Measurements from ENCODE around the gene UGT1A7. TPM values are rescaled to one million over a fixed set of nuclear protein-coding genes. Genes with fewer than 3 reads are reported as not detected.
"Not testable (repeated sequence)": the region's sequence is repeated elsewhere in the genome, so short reads cannot be mapped to it uniquely, and the experiment has no call there.

UGT1A7 gene
- total RNA-seq, 1 donor from 2014 or later: not detected

DNA sequence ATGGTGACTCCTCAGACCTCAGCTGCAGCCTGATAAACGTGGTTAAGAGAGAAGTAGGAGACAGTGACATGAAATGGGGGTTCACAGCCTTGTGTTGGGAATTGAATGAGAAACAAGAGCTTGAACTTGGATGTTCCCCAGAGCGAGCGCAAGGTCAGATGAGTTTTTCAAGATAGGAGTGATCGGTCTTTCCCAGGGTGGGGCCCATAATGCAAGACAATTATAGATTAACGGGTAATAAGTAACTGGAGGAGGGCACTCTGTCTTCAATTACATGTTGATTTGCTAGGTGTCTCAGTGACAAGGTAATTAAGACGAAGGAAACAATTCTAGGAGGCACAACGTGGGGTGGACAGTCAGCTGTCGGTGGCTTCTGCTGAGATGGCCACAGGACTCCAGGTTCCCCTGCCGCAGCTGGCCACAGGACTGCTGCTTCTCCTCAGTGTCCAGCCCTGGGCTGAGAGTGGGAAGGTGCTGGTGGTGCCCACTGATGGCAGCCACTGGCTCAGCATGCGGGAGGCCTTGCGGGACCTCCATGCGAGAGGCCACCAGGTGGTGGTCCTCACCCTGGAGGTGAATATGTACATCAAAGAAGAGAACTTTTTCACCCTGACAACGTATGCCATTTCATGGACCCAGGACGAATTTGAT, 31.0 kb downstream of the UGT1A7 start, which contains the start of gene UGT1A5:
Gene UGT1A5 (plus strand): TSS at position 297 of the 651 bp plus-strand sequence. CDS start 85 bp downstream, at position 382.
- intact Hi-C loops (cut with micrococcal nuclease): no loop called here

DNA sequence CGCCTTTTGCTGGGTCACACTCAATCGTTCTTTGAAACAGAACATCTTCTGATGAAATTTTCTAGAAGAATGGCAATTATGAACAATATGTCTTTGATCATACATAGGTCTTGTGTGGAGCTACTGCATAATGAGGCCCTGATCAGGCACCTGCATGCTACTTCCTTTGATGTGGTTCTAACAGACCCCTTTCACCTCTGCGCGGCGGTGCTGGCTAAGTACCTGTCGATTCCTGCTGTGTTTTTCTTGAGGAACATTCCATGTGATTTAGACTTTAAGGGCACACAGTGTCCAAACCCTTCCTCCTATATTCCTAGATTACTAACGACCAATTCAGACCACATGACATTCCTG, 31.5 kb downstream of the UGT1A7 start:
- intact Hi-C loops (cut with micrococcal nuclease): no loop called here

DNA sequence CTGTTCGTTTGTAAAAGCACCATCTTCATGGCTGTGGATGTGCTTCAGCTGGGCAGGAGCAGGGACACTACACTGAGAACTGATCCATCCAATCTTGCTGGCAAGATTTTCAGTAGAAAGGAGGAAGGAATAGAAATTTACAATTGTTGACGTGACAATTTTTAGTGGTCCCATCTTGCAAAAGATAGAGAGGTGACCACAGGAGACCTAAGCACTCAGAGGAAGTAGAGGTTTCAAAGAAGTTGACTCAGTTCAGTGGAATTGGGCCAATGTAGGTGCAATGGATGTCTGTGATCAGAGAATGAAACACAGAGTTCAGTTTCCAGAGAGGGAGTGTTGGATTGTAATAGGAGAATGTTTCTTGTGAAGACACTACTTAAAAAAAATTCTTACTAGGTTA, 32.4 kb downstream of the UGT1A7 start:
- intact Hi-C loops (cut with micrococcal nuclease): no loop called here

DNA sequence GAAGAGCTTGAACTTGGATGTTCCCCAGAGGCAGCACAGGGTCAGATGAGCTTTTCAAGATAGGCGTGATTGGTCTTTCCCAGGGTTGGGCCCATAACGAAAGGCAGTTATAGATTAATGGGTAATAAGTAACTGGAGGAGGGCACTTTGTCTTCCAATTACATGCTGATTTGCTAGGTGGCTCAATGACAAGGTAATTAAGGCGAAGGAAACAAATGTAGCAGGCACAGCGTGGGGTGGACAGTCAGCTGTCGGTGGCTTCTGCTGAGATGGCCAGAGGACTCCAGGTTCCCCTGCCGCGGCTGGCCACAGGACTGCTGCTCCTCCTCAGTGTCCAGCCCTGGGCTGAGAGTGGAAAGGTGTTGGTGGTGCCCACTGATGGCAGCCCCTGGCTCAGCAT, 36.9 kb downstream of the UGT1A7 start, which contains the start of gene UGT1A4:
Gene UGT1A4 (plus strand): TSS at position 185 of the 400 bp plus-strand sequence. CDS start 85 bp downstream, at position 270.
- intact Hi-C loops (cut with micrococcal nuclease): no loop called here

DNA sequence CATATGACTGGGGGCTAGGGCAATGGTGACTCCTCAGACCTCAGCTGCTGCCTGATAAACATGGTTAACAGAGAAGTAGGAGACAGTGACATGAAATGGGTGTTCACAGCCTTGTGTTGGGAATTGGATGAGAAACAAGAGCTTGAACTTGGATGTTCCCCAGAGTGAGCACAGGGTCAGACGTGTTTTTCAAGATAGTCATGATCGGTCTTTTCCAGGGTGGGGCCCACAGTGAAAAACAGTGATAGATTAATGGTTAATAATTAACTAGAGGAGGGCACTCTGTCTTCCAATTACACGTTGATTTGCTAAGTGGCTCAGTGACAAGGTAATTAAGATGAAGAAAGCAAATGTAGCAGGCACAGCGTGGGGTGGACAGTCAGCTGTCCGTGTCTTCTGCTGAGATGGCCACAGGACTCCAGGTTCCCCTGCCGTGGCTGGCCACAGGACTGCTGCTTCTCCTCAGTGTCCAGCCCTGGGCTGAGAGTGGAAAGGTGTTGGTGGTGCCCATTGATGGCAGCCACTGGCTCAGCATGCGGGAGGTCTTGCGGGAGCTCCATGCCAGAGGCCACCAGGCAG, 47.1 kb downstream of the UGT1A7 start, which contains the start of gene UGT1A3:
Gene UGT1A3 (plus strand): TSS at position 320 of the 579 bp plus-strand sequence. CDS start 85 bp downstream, at position 405.
- intact Hi-C loops (cut with micrococcal nuclease): no loop called here

DNA sequence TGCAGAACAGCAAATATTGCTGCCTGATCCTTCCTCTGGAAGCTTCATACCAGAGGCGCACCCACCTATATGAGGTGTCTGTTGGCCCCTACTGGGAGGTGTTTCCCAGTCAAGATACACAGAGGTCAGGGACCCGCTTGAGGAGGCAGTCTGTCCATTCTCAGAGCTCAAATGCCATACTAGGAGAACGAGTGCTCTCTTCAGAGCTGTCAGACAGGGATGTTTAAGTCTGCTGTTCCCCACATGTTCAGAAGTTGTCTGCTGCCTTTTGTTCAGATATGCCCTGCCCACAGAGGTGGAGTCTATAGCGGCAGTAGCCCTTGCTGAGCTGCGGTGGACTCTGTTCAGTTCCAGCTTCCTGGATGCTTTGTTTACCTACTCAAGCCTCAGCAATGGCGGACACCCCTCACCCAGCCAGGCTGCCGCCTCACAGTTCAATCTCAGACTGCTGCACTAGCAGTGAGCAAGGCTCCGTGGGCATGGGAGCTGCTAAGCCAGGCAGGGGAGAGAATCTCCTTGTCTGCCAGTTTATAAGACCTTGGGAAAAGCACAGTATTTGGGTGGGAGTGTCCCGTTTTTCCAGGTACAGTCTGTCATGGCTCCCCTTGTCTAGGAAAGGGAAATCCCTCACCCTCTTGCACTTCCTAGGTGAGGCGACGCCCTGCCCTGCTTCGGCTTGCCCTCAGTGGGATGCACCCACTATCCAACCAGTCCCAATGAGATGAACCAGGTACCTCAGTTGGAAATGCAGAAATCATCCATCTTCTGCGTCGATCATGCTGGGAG, 55.4 kb downstream of the UGT1A7 start:
- intact Hi-C loops (cut with micrococcal nuclease): not testable (repeated sequence)

DNA sequence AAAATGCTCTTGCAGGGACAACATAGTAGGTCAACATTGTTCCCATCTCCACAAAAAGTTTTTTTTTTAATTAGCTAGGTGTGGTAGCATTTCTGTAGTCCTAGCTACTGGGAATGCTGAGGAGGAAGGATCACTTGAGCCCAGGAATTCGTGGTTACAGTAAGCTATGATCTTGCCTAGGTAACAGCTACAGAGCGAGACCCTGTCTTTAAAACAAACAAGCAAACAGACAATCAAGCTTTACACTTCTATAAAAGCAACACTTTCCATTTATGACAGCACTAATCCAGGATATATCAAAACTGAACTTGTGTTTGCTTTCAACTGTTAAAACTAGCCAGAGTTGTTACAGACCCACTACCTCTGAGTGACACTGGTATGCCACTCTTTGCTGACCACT, 59.2 kb downstream of the UGT1A7 start:
- intact Hi-C loops (cut with micrococcal nuclease): no loop called here

DNA sequence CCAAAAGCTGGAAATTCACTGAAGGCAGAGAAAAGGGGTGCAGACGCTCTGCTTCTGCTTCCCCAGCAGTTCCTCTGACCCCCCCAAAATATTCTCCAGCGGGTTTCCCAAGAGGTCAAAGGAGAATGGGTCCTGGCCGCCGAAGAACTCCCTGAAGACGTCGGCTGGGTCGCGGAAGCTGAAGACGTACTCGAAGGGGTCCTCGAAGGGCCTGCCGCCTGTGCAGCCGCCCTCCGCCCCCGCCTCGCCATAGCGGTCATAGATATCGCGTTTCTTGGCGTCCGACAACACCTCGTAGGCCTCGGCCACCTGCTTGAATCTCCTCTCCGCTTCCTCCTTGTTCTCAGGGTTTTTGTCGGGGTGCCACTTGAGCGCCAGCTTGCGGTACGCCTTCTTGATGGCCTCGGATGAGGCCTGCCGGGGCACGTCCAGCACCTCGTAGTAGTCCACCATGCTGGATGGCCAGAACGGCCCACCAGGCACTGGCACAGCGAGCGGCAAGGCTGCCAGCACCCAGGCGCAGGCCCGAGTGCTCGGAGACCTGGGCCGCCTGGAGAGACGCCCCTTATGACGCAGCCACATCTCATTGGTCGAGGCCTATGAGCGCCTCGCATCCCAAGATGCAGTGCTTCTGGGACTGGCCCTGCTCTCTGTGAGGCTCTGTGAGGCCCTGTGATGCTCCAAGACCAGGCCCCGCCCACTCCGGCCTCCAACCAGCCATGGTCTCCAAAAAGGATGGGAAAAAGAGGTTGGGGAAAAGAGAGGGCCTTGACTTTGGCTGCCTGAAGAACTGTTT, 62.0 kb downstream of the UGT1A7 start:
- intact Hi-C loops (cut with micrococcal nuclease): no loop called here

DNA sequence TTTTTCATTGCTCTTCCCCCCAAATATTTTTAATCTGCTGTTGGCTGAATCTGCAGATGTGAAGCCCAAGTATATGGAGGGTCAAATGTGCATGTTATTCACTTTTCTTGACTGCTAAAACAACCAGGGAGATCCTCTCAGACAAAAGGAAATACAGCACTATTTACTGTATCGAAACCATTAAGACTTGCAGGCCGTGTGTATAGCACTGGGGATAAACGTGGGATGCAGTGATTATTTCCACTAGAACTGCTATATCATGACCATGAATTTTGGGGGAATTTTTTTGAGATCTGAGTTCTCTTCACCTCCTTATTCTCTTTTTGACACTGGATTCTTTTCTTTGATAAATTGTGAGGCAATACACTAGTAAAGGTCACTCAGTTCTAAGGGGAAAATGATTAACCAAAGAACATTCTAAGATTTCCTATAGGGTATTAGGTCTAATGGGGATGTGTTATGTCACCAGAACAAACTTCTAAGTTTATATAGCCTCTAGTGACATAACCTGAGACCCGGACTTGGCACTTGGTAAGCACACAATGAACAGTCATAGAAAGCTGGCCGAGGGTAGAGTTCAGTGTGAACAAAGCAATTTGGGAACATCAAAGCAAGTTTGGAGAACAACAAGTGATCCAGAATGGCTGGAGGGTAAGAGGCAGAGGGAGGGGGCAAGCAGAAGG, 63.5 kb downstream of the UGT1A7 start:
- intact Hi-C loops (cut with micrococcal nuclease): no loop called here

DNA sequence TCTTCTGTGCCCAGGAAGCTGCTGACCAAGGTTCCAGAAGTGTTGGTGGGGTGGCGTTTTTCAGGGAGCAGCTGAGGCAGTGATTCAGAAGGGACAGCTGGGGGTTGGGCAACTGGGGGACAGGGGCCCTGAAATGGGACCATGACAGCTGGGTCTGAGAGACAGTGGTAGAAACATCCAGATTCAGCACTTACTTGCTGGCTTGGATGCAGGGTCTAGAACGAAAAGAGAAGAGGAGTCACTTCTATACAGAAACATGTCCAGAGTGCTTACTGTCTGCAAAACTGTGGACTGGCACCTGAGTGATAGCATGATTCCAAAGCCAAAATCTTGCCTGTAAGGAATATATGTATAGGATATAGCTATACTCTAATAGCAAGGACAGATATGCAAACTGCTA, 64.1 kb downstream of the UGT1A7 start:
- intact Hi-C loops (cut with micrococcal nuclease): not testable (repeated sequence)

DNA sequence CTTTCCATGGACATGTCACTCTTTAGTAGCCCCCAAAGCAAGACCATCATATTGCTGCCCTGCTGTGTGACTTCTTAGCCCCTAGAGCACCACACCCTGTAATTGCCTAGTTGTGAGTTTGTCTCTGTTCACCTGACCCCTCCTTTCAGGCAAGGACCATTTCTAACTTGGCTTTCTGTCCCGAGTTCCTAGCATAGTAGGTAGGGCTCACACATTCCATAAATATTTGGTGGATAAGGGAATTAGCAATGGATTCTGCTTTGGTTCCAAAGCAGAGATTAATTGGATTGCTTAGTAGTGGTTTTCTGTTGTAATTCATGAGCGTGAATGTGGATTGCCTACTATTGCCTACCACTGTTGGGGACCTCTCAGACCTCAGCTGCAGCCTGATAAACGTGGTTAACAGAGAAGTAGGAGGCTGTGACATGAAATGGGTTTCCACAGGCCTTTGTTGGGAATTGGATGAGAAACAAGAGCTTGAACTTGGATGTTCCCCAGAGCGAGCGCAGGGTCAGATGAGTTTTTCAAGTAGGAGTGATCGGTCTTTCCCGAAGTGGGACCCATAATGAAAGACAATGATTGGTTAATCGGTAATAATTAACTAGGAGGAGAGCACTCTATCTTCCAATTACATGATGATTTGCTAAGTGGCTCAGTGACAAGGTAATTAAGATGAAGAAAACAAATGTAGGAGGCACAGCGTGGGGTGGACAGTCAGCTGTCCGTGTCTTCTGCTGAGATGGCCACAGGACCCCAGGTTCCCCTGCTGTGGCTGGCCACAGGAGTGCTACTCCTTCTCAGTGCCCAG, 65.0 kb downstream of the UGT1A7 start:
- intact Hi-C loops (cut with micrococcal nuclease): no loop called here

DNA sequence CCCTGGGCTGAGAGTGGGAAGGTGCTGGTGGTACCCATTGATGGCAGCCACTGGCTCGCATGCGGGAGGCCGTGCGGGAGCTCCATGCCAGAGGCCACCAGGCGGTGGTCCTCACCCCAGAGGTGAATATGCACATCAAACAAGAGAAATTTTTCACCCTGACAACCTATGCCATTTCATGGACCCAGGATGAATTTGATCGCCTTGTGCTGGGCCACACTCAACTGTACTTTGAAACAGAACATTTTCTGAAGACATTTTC, 65.5 kb downstream of the UGT1A7 start:
- intact Hi-C loops (cut with micrococcal nuclease): no loop called here

DNA sequence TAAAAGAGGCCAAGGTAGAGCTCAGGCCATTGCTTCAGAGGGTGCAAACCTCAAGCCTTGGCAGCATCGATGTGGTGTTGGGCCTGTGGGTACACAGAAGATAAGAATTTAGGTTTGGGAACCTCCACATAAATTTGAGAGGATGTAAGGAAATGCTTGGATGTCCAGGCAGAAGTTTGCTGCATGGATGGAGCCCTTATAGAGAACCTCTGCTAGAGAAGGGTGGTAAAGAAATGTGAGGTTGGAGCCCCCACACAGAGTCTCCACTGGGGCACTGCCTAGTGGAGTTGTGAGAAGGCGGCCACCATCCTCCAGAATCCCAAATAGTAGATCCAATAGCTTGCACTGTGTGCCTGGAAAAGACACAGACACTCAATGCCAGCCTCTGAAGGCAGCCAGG, 69.0 kb downstream of the UGT1A7 start:
- intact Hi-C loops (cut with micrococcal nuclease): not testable (repeated sequence)

DNA sequence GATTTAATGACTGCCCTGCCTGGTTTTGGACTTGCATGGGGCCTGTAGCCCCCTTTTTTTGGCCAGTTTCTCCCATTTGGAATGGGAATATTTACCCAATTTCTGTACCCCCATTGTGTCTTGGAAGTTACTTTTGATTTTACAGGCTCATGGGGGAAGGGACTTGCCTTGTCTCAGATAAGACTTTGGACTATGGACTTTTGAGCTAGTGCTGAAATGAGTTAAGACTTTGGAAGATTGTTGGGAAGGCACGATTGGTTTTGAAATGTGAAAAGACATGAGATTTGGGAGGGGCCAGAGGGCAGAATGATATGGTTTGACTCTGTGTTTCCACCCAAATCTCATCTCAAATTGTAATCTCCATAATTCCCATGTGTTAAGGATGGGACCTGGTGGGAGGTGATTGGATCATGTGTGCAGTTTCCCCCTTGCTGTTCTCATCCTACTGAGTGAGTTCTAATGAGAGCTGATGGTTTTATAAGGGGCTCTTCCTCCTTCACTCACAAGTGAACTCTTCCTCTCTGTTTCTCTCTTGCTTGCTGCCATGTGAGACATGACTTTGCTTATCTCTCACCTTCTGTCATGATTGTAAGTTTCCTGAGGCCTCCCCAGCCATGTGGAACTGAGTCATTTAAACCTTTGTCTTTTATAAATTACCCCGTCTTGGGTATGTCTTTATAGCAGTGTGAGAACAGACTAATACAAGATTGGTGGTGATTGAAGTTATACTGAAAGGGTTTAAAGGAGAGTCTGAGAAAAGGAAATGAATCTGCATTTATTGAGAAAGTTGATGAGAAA, 69.7 kb downstream of the UGT1A7 start:
- intact Hi-C loops (cut with micrococcal nuclease): not testable (repeated sequence)

DNA sequence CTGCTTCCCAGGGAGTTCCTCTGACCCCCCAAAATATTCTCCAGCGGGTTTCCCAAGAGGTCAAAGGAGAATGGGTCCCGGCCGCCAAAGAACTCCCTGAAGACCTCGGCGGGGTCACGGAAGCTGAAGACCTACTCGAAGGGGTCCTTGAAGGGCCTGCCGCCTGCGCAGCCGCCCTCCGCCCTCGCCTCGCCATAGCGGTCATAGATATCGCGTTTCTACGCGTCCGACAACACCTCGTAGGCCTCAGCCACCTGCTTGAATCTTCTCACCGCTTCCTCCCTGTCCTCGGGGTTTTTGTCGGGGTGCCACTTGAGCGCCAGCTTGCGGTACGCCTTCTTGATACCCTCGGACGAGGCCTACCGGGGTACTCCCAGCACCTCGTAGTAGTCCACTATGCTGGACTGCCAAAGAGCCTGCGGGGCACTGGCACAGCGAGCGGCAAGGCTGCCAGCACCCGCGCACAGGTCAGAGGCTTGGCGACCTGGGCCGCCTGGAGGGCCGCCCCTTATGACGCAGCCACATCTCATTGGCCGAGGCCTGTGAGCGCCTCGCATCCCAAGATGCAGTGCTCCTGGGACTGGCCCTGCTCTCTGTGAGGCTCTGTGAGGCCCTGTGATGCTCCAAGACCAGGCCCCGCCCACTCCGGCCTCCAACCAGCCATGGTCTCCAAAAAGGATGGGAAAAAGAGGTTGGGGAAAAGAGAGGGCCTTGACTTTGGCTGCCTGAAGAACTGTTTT, 73.3 kb downstream of the UGT1A7 start:
- intact Hi-C loops (cut with micrococcal nuclease): no loop called here

DNA sequence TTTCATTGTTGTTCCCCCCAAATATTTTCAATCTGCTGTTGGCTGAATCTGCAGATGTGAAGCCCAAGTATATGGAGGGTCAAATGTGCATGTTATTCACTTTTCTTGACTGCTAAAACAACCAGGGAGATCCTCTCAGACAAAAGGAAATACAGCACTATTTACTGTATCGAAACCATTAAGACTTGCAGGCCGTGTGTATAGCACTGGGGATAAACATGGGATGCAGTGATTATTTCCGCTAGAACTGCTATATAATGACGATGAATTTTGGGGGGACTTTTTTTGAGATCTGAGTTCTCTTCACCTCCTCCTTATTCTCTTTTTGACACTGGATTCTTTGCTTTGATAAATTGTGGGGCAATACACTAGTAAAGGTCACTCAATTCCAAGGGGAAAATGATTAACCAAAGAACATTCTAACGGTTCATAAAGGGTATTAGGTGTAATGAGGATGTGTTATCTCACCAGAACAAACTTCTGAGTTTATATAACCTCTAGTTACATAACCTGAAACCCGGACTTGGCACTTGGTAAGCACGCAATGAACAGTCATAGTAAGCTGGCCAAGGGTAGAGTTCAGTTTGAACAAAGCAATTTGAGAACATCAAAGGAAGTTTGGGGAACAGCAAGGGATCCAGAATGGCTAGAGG, 74.9 kb downstream of the UGT1A7 start:
- intact Hi-C loops (cut with micrococcal nuclease): no loop called here

DNA sequence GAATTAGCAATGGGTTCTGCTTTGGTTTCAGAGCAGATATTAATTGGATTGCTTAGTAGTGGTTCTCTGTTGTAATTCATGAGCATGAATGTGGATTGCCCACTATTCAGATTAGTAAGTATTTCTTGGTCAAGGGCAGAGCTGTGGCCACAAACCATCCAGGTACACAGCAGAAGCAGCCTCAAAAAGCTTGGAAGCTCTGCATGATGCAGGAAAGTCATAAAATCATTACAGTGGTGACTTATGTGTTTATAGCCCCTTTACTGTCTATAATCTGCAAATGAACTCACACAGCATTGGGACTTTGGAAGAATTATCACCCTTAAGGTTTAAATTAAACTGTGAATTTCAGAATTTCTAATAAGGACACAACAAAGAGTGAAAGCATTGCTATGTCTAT, 76.4 kb downstream of the UGT1A7 start:
- intact Hi-C loops (cut with micrococcal nuclease): no loop called here

DNA sequence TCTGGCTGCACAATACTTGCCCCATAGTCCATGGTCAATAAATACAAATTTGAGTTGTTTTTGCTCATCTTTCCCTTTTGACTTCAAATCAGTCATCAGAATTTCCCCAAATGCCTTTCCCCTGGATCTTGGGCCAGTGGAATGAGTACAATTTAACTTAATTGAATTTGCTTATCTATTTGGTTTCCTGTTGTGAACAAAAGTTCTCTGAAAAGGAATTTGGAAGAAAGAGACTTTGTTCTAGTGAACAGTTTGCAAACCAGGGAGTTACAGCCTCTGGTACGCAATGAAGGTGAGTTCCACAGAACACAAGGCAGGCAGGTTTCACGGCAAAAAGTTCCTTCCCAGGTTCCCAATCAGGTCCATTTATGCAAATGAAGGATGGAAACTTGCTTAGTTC, 77.1 kb downstream of the UGT1A7 start:
- intact Hi-C loops (cut with micrococcal nuclease): no loop called here
